SKM-1 treated with dmso at 0.1 percent for 144 hours (cell line): ENCODE data around the gene DHDH.
"Not testable (repeated sequence)": the region's sequence is repeated elsewhere in the genome, so short reads cannot be mapped to it uniquely, and the experiment has no call there.

Experiments
- DNase-seq: peaks from one replicate; lab custom pipeline; 2025; ENCODE audit not compliant: unreplicated experiment; lab: John Stamatoyannopoulos, UW

DHDH gene

DNA sequence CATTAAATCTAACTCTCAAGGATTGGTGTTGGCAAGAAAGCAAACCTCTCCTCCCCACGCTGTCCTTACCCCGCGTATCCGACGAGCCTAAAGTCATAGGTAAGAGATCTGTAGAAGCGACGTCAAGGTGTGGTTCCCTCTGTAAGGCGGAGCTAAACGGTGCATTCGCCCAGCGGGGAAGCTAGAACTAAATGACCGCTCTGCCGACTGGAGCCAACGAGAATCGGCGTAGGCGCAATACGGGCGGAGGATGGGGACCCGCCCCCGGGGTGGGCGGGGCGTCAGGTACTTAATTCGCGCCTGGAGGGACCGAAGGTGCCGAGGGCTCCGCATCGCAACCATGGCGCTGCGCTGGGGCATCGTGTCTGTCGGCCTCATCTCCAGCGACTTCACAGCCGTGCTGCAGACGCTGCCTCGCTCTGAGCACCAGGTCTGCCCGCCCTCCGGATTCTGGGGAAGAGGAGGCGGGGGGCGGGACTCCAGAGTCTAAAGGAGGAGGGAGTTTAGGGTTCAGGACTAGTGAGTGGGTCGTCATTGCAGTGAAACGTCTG, at the start of gene DHDH:
DHDH (plus strand) TSS at position 318 of the 551 bp plus-strand sequence; CDS start at position 341, 23 bp downstream.
- DNase-seq: no peak

DNA sequence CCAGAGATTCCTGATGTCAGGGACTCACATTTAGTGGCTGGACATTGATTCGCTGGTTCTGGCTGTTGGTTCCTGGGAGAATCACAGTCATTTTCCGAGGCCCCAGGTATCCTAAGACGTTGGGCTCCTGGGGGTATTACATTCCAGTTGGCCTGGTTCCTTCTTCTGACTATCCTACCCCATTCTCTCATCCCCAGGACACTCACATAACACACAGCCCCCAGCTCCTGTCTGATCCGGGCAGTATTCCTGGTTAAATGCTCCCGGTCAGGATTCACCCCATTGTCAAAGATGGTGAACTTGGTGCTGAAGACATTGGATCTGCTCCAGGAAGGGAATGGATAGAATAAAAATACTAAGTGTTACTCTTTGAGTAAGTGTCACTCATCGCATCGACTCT, 49.8 kb upstream of the DHDH start:
- DNase-seq: no peak

- no peak for DNase-seq
Observed at GRCh38 chr19:48887861-48888612, 45.5 kb upstream of the DHDH start.

- DNase-seq: not testable (repeated sequence)
Observed at GRCh38 chr19:48889496-48889895, 44.0 kb upstream of the DHDH start.

- no peak for DNase-seq
Observed at GRCh38 chr19:48890551-48890950, 42.9 kb upstream of the DHDH start.

GRCh38 chr19:48895226-48895625, 38.3 kb upstream of the DHDH start:
- DNase-seq: no peak

- DNase-seq: no peak
Observed at GRCh38 chr19:48896191-48896720, 37.2 kb upstream of the DHDH start.

GRCh38 chr19:48897181-48897580, 36.3 kb upstream of the DHDH start:
- DNase-seq: no peak

DNA sequence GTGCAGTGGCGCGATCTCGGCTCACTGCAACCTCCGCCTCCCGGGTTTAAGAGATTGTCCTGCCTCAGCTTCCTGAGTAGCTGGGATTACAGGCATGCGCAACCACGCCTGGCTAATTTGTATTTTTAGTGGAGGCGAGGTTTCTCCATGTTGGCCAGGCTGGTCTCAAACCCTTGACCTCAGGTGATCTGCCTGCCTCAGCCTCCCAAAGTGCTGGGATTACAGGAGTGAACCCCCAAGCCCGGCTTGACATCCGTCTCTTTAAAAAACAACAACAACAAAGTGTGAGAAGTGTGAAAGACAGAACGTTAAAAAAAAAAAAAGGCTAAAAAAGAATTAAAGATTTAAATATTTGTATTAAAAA, 34.1 kb upstream of the DHDH start:
- DNase-seq: not testable (repeated sequence)

GRCh38 chr19:48899781-48900476, 33.6 kb upstream of the DHDH start, which contains the start of gene NUCB1:
Gene NUCB1 (plus strand): TSS chr19:48900312. CDS start chr19:48900797, 485 bp downstream.
- DNase-seq: peak; percentile 80

- no peak for DNase-seq
Observed at GRCh38 chr19:48900477-48901406, 32.8 kb upstream of the DHDH start.

GRCh38 chr19:48902291-48902690, 31.2 kb upstream of the DHDH start:
- not testable (repeated sequence) for DNase-seq

GRCh38 chr19:48903788-48904187, 29.7 kb upstream of the DHDH start:
- not testable (repeated sequence) for DNase-seq

DNA sequence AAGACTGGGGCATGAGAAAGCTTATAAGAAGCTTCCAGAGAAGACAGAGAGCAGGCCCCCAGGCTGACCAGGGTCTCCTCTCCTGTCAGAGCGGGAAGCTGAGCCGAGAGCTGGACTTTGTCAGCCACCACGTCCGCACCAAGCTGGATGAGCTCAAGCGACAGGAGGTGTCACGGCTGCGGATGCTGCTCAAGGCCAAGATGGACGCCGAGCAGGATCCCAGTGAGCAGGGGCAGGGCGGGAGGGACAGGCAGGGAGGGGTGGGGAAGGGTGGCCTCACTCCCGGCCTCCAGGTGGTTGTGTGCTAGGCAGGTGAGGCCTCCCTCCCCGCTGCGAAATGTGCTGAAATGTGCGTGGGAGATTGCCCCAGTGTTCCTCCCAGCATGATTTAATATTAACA, 27.8 kb upstream of the DHDH start:
- DNase-seq: no peak

DNA sequence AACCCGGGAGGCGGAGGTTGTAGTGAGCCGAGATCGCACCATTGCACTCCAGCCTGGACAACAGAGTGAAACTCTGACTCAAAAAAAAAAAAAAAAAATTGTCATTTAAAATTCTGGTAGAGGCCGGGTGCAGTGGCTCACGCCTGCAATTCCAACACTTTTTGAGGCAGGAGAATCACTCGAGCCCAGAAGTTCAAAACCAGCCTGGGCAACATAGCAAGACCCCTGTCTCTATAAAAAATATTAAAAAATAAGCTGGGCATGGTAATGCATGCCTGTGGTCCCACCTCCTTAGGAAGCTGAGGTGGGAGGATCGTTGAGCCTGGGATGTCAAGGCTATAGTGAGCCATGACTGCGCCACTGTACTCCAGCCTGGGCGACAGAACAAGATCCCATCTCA, 27.2 kb upstream of the DHDH start:
- no peak for DNase-seq

DNA sequence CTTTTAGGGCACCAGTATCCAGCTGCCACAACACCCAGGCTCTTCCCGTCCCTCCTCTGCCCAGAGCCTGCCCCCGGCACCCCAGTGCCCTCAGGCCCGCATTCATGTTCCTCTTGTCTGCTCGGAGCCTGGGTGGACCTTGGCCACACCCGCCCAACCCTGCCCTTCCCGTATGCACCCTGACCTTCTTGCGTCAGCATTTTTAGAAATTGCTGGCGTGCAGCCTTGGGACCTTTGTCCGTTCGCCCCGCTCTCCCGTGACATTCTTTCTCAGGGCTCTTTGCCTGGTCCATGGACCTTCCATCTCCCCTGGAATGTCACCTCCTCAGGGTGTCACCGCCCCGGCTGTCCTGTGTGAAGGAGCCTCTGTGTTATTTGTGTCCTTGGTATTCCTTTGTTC, 25.8 kb upstream of the DHDH start:
- no peak for DNase-seq

DNA sequence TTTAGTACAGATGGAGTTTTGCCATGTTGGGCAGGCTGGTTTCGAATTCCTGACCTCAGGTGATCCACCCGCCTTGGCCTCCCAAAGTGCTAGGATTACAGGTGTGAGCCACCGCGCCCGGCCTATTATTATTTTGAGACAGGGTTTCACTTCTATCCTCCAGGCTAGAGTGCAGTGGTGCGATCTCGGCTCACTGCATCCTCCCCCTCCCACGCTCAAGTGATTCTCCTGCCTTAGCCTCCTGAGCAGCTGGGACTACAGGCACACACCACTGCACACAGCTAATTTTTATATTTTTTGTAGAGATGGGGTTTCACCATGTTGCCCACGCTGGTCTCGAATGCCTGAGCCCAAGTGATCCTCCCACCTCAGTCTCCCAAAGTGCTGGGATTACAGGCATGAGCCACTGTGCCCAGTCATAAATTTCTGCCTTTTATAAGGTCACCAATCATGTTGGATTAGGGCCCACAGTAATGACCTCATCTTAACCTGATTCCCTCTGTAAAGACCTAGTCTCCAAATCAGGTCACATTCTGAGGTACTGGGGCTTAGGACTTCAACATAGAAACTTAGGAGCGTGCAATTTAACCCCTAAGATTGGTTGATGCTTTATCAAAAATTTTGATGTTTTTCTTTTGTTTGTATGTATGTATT, 23.9 kb upstream of the DHDH start:
- not testable (repeated sequence) for DNase-seq

DNA sequence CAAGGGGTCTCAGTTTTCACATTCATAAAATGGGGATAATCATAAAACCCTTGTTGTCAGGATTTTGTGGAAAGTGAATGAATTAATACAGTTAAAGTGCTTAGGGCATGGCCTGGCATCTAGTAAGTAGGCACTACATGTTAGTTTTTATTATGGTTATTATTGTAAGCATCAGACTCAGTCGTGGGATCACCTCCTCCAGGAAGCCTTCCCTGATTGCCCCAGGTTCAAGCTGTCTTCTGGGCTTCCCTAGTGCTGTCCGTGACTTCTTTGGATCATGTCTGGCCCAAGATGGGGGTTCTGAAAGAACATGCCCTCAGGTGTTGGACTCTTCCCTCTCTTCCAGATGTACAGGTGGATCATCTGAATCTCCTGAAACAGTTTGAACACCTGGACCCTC, 22.7 kb upstream of the DHDH start:
- no peak for DNase-seq

- no peak for DNase-seq
Observed at GRCh38 chr19:48913114-48913889, 20.2 kb upstream of the DHDH start.

GRCh38 chr19:48914181-48914580, 19.3 kb upstream of the DHDH start:
- no peak for DNase-seq
